SK-N-SH (cell line): ENCODE results near the gene BCL2L11. TPM values are rescaled to one million over a fixed set of nuclear protein-coding genes. Genes with fewer than 3 reads are reported as not detected.

ENCODE experiments used
- CTCF ChIA-PET: fragments of 300-600, 350-600 bp; formaldehyde crosslinking; extraction: SDS; loops from one replicate; lab custom pipeline; 2021; lab: Yijun Ruan, JAX
- POLR2A ChIA-PET: fragments of 350-600 bp; sonication (Branson Sonifier 250); formaldehyde crosslinking; extraction: SDS; loops from one replicate; lab custom pipeline; 2020; ENCODE audit warnings: antibody characterized with exemption, inconsistent platforms; lab: Yijun Ruan, JAX
- DNase-seq: peaks from one replicate; pipeline ENCODE4 v3.0.0; 2012
- H2AFZ ChIP-seq: fragments of 200-600 bp; sonication (generic); 2 replicates; pipeline ENCODE4 v1.8.1; 2016; ENCODE audit warnings: antibody characterized with exemption, mild to moderate bottlenecking, low read depth
- H3F3A ChIP-seq: fragments of 200-600 bp; sonication (generic); replicated peaks from 2 replicates; pipeline ENCODE3; 2016; ENCODE audit warnings: antibody characterized with exemption, mild to moderate bottlenecking; ENCODE audit not compliant: insufficient read depth
- H3K27ac ChIP-seq, 2 experiments: fragments of 200-500 bp in 1 of 2; fragments of 200-600 bp in 1 of 2; sonication (Bioruptor generic) in 1 of 2; sonication (generic), shearing (Covaris generic) in 1 of 2; 2 replicates each; pipeline versions ENCODE4 v1.5.1 to v1.6.1; 2014 to 2016; ENCODE audit warnings: low read depth in 2 of 2, inconsistent platforms in 1 of 2, low read length in 1 of 2, mild to moderate bottlenecking in 1 of 2, mixed read lengths in 1 of 2
- H3K27me3 ChIP-seq: fragments of 200-600 bp; sonication (generic), shearing (Covaris generic); 2 replicates; pipeline ENCODE4 v1.6.1; 2016; ENCODE audit warnings: mixed run types; ENCODE audit not compliant: insufficient read depth
- H3K36me3 ChIP-seq, 2 experiments: fragments of 200-500 bp in 1 of 2; fragments of 200-600 bp in 1 of 2; sonication (Bioruptor generic) in 1 of 2; sonication (generic) in 1 of 2; replicated peaks in 1 of 2; 2 replicates each; pipeline versions ENCODE3 to v1.5.1; 2014 to 2016; ENCODE audit warnings: low read length in 1 of 2, mild to moderate bottlenecking in 1 of 2; ENCODE audit not compliant: insufficient read depth in 2 of 2, control insufficient read depth in 1 of 2
- H3K4me1 ChIP-seq, 2 experiments: fragments of 200-500 bp in 1 of 2; fragments of 200-600 bp in 1 of 2; sonication (Bioruptor generic) in 1 of 2; sonication (generic), shearing (Covaris generic) in 1 of 2; 2 replicates each; pipeline versions ENCODE4 v1.5.1 to v1.6.1; 2014 to 2016; ENCODE audit warnings: low read depth in 1 of 2, low read length in 1 of 2, mixed run types in 1 of 2; ENCODE audit not compliant: insufficient read depth in 2 of 2, control insufficient read depth in 1 of 2
- H3K4me2 ChIP-seq: fragments of 200-600 bp; sonication (generic), shearing (Covaris generic); 2 replicates; pipeline ENCODE4 v1.6.1; 2017; ENCODE audit warnings: mixed run types
- H3K4me3 ChIP-seq, 2 experiments: fragments of 200-500 bp in 1 of 2; fragments of 200-600 bp in 1 of 2; sonication (Bioruptor generic) in 1 of 2; sonication (generic), shearing (Covaris generic) in 1 of 2; 2 replicates each; pipeline versions ENCODE4 v1.5.1 to v1.8.1; 2014 to 2016; ENCODE audit warnings: low read depth in 2 of 2, inconsistent platforms in 1 of 2, low read length in 1 of 2, mild to moderate bottlenecking in 1 of 2, mixed read lengths in 1 of 2, moderate library complexity in 1 of 2
- H3K79me2 ChIP-seq: fragments of 200-600 bp; sonication (generic); 2 replicates; pipeline ENCODE4 v1.8.1; 2017; ENCODE audit warnings: mild to moderate bottlenecking; ENCODE audit not compliant: insufficient read depth
- H3K9ac ChIP-seq: fragments of 200-600 bp; sonication (generic); 2 replicates; pipeline ENCODE4 v1.6.1; 2017; ENCODE audit warnings: mixed run types
- H3K9me2 ChIP-seq: fragments of 200-600 bp; sonication (generic); 2 replicates; pipeline ENCODE4 v1.6.1; 2017; ENCODE audit warnings: mixed run types
- H3K9me3 ChIP-seq: fragments of 200-600 bp; sonication (generic); 2 replicates; pipeline ENCODE4 v1.6.1; 2017; ENCODE audit warnings: mixed run types, mild to moderate bottlenecking, moderate library complexity
- H4K20me1 ChIP-seq: fragments of 200-600 bp; sonication (generic); 2 replicates; pipeline ENCODE4 v1.6.1; 2017; ENCODE audit warnings: mild to moderate bottlenecking, mixed run types; ENCODE audit not compliant: insufficient read depth
- CHD2 ChIP-seq: fragments of 150-350 bp; IDR thresholded peaks from 2 replicates; pipeline ENCODE4 v1.6.1; 2018; ENCODE audit warnings: low read length; ENCODE audit not compliant: partially characterized antibody
- EP300 ChIP-seq, 2 experiments: IDR thresholded peaks; 2 replicates each; pipeline versions ENCODE4 v1.4.0 to v1.6.1; 2012; ENCODE audit warnings: borderline replicate concordance in 1 of 2, low read depth in 1 of 2, low read length in 1 of 2
- EZH2phosphoT487 ChIP-seq: fragments of 200-600 bp; sonication (generic); IDR thresholded peaks from 2 replicates; pipeline ENCODE4 v1.6.1; 2017; ENCODE audit warnings: low read depth, mixed run types, mild to moderate bottlenecking, antibody characterized with exemption, moderate library complexity, borderline replicate concordance
- FOXJ3 ChIP-seq: sonication (generic); formaldehyde crosslinking; IDR thresholded peaks from 2 replicates; pipeline ENCODE4 v1.5.1; 2020; ENCODE audit warnings: mild to moderate bottlenecking, missing genetic modification reagents
- FOXM1 ChIP-seq: IDR thresholded peaks from 2 replicates; pipeline ENCODE4 v1.4.0; 2012; ENCODE audit warnings: low read depth, mild to moderate bottlenecking
- GABPA ChIP-seq: IDR thresholded peaks from 2 replicates; pipeline ENCODE4 v1.4.0; 2012; ENCODE audit warnings: low read depth, mild to moderate bottlenecking
- JUND ChIP-seq: IDR thresholded peaks from 2 replicates; pipeline ENCODE4 v1.4.0; 2012
- NFIC ChIP-seq: IDR thresholded peaks from 2 replicates; pipeline ENCODE4 v1.4.0; 2012; ENCODE audit warnings: borderline replicate concordance
- NRF1 ChIP-seq: IDR thresholded peaks from 2 replicates; pipeline ENCODE4 v1.6.1; 2012; ENCODE audit warnings: low read depth, mild to moderate bottlenecking, low read length
- RFX5 ChIP-seq: IDR thresholded peaks from 2 replicates; pipeline ENCODE4 v1.6.1; 2012; ENCODE audit warnings: mild to moderate bottlenecking, improper control_type of control experiment, low read length
- TAF1 ChIP-seq: IDR thresholded peaks from 2 replicates; pipeline ENCODE4 v1.6.1; 2012; ENCODE audit warnings: low read depth, mild to moderate bottlenecking, low read length, moderate library complexity, borderline replicate concordance
- TCF12 ChIP-seq: IDR thresholded peaks from 2 replicates; pipeline ENCODE4 v1.4.0; 2012
- WGBS: methylation state at CpG from one replicate; pipeline ENCODE4 v1.1.6; 2017; ENCODE audit warnings: low lambda C conversion rate; 5-methylcytosine and 5-hydroxymethylcytosine counted together
- polyA plus RNA-seq, 3 experiments: library from polyadenylated mRNA; depleted of rRNA; stranded (reverse); fragments of >200 nt; gene quantifications; 2 replicates each; pipeline ENCODE4 v1.2.3, GENCODE V29; 2012
- TF ChIP-seq, protein P1 (sequence below): IDR thresholded peaks from 2 replicates; pipeline ENCODE4 v1.4.0; 2012; ENCODE audit warnings: low read depth, borderline replicate concordance
- TF ChIP-seq, protein P2 (sequence below): IDR thresholded peaks from 2 replicates; pipeline ENCODE4 v1.4.0; 2012; ENCODE audit warnings: low read depth
- TF ChIP-seq, protein P3 (sequence below): IDR thresholded peaks from 2 replicates; pipeline ENCODE4 v1.4.0; 2012; ENCODE audit warnings: low read depth, borderline replicate concordance
- TF ChIP-seq, protein P4 (sequence below): fragments of 150-350 bp; IDR thresholded peaks from 2 replicates; pipeline ENCODE4 v1.6.1; 2017; ENCODE audit warnings: antibody characterized with exemption, low read length, low read depth, borderline replicate concordance

The BCL2L11 gene
- polyA plus RNA-seq, 1 of the 3 experiments (the other 2 are of a cell fraction): 3.3 TPM

DNA sequence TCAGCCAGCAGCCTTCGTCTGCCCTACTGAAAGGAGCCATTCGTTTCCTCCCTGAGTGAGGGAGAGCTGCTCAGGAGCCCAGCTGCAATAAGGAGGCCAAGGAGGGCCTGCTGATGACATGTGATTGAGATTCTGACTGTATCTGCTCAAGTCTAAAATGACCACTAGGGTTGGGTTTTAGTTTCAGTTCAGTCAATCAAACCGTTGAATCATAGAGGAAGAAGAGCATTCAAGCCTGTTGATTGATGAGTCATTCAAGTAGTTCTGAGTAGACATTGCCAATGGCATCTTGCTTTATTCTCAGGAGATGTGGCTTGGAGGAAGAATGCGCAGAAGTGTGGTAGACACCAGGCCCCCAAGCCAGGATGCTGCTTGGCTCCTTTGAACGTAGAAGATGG is 19.9 kb upstream of the BCL2L11 start:
- Histone ChIP-seq H3F3A (no peaks in the 10 kb centered on the region), H3K9ac (no peak overlapping the region), H3K4me1 (no peaks in the 10 kb centered on the region; a peak in 1 of 4 replicates), H3K4me2 (no peak overlapping the region), H3K36me3 (no peaks in the 10 kb centered on the region), H2AFZ (no peak overlapping the region), H3K4me3 (no peak overlapping the region), H3K79me2 (no peaks in the 10 kb centered on the region), H4K20me1 (no peaks in the 10 kb centered on the region), H3K27me3 (no peaks in the 10 kb centered on the region; the same call in 1 of the 2 replicates), H3K9me2 (no peaks in the 10 kb centered on the region)
- CTCF ChIA-PET: no interaction called here
- 88% methylated on average over 5 of the region's 5 CpGs for WGBS
- POLR2A ChIA-PET: no interaction called here
- DNase-seq: no peak
- TF ChIP-seq, protein P1, sequence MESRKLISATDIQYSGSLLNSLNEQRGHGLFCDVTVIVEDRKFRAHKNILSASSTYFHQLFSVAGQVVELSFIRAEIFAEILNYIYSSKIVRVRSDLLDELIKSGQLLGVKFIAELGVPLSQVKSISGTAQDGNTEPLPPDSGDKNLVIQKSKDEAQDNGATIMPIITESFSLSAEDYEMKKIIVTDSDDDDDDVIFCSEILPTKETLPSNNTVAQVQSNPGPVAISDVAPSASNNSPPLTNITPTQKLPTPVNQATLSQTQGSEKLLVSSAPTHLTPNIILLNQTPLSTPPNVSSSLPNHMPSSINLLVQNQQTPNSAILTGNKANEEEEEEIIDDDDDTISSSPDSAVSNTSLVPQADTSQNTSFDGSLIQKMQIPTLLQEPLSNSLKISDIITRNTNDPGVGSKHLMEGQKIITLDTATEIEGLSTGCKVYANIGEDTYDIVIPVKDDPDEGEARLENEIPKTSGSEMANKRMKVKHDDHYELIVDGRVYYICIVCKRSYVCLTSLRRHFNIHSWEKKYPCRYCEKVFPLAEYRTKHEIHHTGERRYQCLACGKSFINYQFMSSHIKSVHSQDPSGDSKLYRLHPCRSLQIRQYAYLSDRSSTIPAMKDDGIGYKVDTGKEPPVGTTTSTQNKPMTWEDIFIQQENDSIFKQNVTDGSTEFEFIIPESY: no peak
- TF ChIP-seq TAF1: no peak
- TF ChIP-seq, protein P2, sequence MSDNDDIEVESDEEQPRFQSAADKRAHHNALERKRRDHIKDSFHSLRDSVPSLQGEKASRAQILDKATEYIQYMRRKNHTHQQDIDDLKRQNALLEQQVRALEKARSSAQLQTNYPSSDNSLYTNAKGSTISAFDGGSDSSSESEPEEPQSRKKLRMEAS: no peak
- TF ChIP-seq, protein P3, sequence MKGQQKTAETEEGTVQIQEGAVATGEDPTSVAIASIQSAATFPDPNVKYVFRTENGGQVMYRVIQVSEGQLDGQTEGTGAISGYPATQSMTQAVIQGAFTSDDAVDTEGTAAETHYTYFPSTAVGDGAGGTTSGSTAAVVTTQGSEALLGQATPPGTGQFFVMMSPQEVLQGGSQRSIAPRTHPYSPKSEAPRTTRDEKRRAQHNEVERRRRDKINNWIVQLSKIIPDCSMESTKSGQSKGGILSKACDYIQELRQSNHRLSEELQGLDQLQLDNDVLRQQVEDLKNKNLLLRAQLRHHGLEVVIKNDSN: no peak
- TF ChIP-seq, protein P4, sequence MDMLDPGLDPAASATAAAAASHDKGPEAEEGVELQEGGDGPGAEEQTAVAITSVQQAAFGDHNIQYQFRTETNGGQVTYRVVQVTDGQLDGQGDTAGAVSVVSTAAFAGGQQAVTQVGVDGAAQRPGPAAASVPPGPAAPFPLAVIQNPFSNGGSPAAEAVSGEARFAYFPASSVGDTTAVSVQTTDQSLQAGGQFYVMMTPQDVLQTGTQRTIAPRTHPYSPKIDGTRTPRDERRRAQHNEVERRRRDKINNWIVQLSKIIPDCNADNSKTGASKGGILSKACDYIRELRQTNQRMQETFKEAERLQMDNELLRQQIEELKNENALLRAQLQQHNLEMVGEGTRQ: no peak
- no peak for TF ChIP-seq CHD2
- TF ChIP-seq JUND: no peak
- no peak for TF ChIP-seq RFX5
- TF ChIP-seq NRF1: no peak
- TF ChIP-seq EZH2phosphoT487: no peak
- TF ChIP-seq, all 33 proteins: peak for 0
- Histone ChIP-seq H3K9me3 (no peaks in the 10 kb centered on the region), H3K27ac (no peak overlapping the region)

DNA sequence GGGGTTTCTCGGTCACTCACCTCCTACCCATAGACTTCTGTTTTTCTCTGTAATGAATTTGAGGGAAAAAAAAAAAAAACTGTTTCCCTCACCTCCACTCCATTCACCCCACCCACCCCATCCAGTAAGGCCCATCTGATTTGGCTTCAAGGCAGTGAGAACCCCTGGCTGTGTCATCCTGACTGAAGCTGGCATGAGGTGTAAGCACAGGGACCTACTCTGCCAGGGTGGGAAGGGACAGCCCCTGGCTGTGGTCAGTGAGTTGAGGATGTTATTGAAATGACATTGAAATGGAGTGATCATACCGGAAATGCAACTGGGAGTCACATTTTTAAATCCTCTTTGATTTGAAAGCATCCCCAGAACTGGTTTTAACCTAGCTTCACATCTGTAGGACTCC is 19.1 kb upstream of the BCL2L11 start:
- no peak overlapping the region for H3K27ac ChIP-seq
- no peak for TF ChIP-seq EP300 (IDR thresholded peaks at IDR 0.05; ENCODE audit: borderline replicate concordance in 1 of 2, low read depth in 1 of 2, low read length in 1 of 2)
- TF ChIP-seq TAF1: no peak
- TF ChIP-seq, protein P1: no peak
- TF ChIP-seq NFIC: no peak
- TF ChIP-seq, protein P3: no peak
- TF ChIP-seq TCF12: no peak
- TF ChIP-seq CHD2: no peak
- no peak for TF ChIP-seq EZH2phosphoT487
- TF ChIP-seq, protein P2: no peak
- TF ChIP-seq FOXM1: no peak
- no peak for TF ChIP-seq RFX5
- TF ChIP-seq FOXJ3 (CRISPR knock-in tag): no peak
- TF ChIP-seq JUND: no peak
- no peak for TF ChIP-seq GABPA
- no peak for TF ChIP-seq NRF1
- TF ChIP-seq, all 33 proteins: peak for 0
- no peak overlapping the region for H2AFZ ChIP-seq
- H3K9ac ChIP-seq: no peak overlapping the region
- no peaks in the 10 kb centered on the region; the same call in 1 of the 2 replicates for H3K27me3 ChIP-seq
- H3K9me2 ChIP-seq: no peaks in the 10 kb centered on the region
- H3K36me3 ChIP-seq: no peaks in the 10 kb centered on the region
- no peaks in the 10 kb centered on the region for H4K20me1 ChIP-seq
- DNase-seq: no peak
- H3K9me3 ChIP-seq: no peaks in the 10 kb centered on the region
- H3K4me2 ChIP-seq: no peak overlapping the region
- no peaks in the 10 kb centered on the region for H3K79me2 ChIP-seq
- H3K4me3 ChIP-seq: no peak overlapping the region
- ChIA-PET POLR2A (no interaction called here), CTCF (no interaction called here)
- 61% methylated on average over 2 of the region's 2 CpGs for WGBS
- no peaks in the 10 kb centered on the region; a peak in 1 of 4 replicates for H3K4me1 ChIP-seq
- H3F3A ChIP-seq: no peaks in the 10 kb centered on the region
